Measurements from ENCODE around the gene GNPTG.
"Not testable (repeated sequence)": the region's sequence is repeated elsewhere in the genome, so short reads cannot be mapped to it uniquely, and the experiment has no call there.

The GNPTG gene

DNA sequence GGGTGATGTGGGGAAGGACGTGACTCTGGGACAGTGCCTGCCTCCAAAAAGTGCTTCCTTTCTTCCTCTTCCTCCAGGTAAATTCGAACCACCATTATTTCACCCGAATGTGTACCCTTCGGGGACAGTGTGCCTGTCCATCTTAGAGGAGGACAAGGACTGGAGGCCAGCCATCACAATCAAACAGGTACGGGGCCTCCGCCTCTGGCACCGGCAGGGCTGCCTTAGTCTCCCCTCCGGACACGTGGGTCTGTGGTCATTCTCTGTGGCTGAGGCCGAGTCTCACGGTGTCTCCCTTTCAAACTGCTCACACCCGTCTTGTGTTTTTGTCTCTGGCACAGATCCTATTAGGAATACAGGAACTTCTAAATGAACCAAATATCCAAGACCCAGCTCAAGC lies 31.6 kb upstream of the GNPTG start:
- no peak for DNase-seq

GRCh38 chr16:1320658-1321240 lies 31.0 kb upstream of the GNPTG start:
- no peak for DNase-seq

GRCh38 chr16:1322407-1322806 lies 29.3 kb upstream of the GNPTG start:
- no peak for DNase-seq

GRCh38 chr16:1323296-1324239 lies 28.2 kb upstream of the GNPTG start:
- no peak for DNase-seq

GRCh38 chr16:1324286-1324826 lies 27.4 kb upstream of the GNPTG start:
- DNase-seq: no peak

- DNase-seq: no peak
Observed at GRCh38 chr16:1325261-1325660, 26.5 kb upstream of the GNPTG start.

GRCh38 chr16:1325673-1326371 lies 25.9 kb upstream of the GNPTG start:
- no peak for DNase-seq

- DNase-seq: no peak
Observed at GRCh38 chr16:1326391-1326790, 25.3 kb upstream of the GNPTG start.

GRCh38 chr16:1326946-1327618 lies 24.6 kb upstream of the GNPTG start:
- no peak for DNase-seq

- DNase-seq: no peak
Observed at GRCh38 chr16:1327619-1327947, 24.1 kb upstream of the GNPTG start.

- not testable (repeated sequence) for DNase-seq
Observed at GRCh38 chr16:1328136-1328535, 23.6 kb upstream of the GNPTG start.

DNA sequence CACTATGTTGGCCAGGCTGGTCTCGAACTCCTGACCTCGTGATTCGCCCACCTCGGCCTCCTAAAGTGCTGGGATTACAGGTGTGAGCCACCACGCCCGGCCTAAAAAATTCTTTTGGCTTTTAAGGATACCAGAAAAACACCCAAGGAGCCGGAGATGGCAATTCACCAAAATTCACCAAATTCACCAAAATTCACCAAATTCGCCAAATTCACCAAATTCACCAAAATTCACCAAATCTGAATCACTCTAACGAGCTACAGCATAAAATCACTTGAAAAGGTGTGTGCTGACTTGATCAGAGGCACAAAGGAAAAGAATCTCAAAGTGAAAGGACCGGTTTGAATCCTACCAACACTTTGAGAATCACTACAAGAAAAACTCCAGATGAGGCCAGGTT lies 22.8 kb upstream of the GNPTG start:
- DNase-seq: not testable (repeated sequence)

DNA sequence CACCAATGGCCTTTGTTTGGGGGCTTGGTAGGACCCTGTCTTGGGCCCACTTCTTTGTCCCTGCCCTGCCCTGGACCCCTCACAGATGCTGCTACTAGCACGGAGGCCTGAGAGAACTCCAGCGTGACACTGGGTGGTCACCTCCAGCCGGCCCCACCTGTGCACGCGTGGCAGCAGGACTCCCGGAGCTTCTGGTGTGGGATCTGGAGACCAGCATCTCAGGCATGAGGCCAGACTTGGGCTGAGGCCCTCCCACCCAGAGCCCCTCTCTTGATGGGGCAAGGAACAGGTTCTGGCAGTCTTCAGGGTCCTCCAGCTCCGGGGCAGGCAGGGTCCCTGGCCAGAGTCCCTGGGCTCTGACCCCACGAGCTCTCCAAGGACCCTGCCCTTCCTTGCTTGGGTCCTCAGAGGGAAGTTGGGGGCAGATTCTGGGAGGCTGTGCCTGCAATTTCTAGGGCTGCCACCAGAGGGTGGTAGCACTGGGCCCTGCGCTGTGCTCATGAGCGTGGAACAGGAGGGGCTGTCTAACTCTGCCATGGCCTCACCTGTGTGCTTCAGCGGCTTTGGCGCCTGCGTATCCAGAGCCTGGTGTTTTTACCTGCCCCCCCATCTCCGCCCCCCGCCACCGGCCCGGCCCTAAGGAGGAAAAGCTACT lies 21.3 kb upstream of the GNPTG start:
- DNase-seq: no peak

- no peak for DNase-seq
Observed at GRCh38 chr16:1330931-1331711, 20.6 kb upstream of the GNPTG start.

DNA sequence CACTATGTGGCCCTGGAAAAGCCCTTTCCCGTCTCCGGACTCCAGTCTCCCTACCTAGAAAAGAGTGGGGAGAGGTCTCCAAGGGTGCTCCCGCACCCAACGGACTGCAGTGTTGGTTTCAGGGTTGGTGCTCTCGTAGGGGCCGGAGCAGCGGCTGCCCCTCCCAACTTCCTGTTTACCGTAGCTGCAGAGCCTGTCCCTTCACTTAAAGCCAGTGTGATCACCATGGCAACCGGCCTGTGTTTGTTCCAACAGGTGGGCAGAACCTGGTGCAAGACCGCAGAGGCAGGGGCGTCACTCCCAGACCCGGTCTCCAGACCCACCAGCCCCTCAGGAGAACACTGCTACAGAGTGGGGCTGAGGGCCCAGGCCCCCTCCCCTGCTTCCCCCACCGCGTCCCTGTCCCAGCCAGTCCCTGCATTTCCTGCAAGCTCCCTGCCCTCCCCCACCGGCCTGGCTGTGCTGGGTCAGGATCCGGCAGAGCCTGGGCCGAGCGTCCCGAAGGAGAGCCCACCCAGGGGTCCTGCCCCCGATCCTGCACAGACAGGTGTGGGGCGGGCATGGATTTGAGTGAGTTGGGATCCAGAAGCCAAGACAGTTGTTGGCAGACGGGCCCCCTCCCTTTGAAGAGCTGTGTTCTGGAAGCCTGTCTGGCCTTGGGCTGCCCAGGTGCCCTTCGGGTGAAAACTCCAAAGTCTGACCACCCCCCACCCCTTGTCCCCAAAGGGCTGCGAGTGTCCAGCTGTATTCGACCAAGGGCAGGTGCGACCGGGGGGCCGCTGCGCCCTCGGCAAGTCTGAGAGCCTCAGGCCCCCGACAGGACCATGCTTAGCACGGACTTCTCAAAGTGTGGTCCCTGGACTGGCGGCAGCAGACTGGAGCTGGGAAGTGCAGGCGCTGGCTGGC lies 19.8 kb upstream of the GNPTG start:
- DNase-seq: peak; percentile 44

- no peak for DNase-seq
Observed at GRCh38 chr16:1332618-1333148, 19.0 kb upstream of the GNPTG start.

GRCh38 chr16:1333149-1333812 lies 18.4 kb upstream of the GNPTG start, which contains the start of gene BAIAP3:
Gene BAIAP3, plus strand, starts transcription at chr16:1333645. Its CDS starts 4,905 bp downstream, at chr16:1338550.
- DNase-seq: no peak

DNA sequence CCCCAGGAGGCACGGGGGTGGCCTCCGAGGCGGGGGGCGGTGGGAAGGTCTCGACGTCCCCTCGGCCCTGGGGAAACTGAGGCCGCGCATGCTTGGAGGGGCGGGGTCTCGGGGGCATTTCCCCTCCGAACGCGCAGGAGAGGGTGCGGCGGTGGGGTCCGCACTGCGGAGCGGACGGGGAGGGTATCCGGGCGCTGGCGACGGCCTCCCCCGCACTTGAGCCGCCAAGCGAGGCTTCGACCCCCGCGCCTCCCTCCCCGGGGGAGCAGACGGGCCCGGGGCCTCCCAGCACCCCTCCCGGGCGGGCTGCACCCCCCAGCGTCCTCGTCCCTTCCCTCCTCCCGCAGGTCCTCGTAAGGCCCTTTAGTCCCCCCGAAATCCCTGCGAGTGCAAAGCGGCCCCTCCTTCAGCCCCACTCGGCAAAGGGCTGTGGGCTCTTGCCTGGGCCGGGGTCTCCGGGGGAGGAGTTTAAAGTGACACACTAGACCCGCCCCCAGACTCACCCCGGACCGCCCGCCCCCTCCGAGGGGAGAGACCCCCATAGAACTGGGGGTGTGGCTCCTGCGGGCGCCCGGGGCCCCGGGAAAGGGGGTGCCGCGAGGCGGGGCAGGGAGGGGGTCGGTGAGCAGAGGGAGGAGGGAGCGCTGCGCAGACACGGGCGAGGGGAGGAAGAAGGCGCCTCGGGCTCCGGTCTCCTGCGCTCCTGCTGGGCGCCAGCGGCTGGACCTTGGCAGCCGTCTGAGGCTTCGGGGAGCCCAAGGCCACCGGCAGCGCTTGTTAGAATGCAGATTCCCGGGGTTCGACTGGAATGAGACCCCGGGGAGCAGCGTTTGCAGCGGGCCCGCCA lies 17.7 kb upstream of the GNPTG start:
- DNase-seq: no peak

- no peak for DNase-seq
Observed at GRCh38 chr16:1334739-1335138, 17.0 kb upstream of the GNPTG start.
